ENCODE data around the gene EEFSEC.

The EEFSEC gene

DNA sequence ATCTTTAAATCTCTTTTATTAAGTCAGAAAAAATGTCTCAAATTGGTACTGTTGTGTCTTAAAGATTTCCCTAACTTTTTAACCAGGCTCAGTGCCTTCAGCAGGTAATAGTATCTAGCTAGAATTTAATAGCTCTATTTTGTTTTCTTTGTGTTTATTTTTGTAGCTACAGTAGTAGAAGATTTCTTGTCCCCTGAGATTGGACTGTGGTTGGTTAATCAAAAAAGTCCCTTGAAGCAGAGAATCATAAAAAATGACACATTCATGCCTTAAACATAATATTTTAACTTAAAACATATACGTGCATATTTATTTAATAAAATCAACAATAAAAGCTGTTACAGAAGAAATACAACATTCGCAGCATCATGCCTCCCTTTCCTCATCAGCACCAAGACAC is 102.8 kb downstream of the EEFSEC start:
- in situ Hi-C loops (cut with HindIII; ENCODE audit: low pct_ligation_motif_present, low pct_unique_long_range_greater_than_20kb, low sequenced_read_pairs): no loop called here
- DNase-seq: no peak

DNA sequence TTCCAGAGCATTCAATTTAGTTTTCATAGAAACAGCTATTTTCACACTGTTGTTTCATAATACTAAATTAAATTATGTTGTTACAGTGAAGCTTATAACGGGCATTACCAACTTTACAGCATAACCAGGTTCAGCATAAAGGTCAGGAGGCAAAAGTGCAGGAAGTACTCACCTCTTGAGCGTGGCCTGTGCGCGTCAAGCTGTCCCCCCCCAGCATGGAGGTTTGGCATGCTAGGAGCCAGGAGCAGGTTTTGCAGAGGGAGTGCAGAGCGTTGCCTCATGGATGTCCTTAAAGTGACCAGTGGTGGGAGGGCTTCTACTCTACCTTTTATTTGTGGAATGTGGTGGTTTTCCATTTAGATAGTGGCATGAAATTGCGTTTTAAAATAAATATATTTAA is 104.4 kb downstream of the EEFSEC start:
- in situ Hi-C loops (cut with HindIII; ENCODE audit: low pct_ligation_motif_present, low pct_unique_long_range_greater_than_20kb, low sequenced_read_pairs): no loop called here
- DNase-seq: no peak

DNA sequence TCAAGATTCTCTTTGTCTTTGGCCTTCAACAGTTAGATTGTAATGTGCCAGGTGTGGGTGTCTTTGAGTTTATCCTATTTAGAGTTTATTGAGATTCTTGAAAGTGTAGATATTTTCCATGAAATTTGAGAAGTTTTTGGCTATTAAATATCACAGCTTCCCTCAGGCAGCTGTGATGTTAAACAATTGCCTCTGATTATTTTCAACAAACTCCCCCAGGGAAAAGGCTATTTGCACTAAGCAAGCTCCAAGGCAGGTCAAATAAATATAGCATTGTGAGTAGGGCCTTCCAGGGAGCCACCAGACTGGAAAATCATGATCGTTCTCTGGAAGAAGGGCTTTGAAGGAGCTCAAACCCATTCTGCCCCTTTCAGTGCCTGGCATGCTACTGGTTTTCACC is 107.0 kb downstream of the EEFSEC start:
- in situ Hi-C loops (cut with HindIII; ENCODE audit: low pct_ligation_motif_present, low pct_unique_long_range_greater_than_20kb, low sequenced_read_pairs): no loop called here
- no peak for DNase-seq

DNA sequence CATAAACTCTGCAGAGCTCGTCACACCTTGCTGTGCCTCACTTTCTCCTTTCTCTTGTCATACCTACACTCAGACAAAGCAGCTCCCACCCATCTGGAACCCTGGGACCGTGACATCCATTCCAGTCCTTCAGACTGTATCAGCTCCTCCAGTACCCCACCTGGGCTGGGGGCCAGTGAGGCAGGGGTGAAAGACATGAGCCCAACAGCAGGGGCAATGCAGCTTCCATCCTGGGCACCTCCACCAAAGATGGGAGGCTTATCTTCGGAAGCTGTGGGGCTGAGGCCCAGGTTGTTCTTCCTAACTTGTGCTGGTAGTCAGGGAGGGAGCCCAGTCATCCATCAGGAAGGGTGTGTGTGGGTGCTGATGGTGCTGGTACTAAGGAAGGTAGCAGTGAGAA is 109.2 kb downstream of the EEFSEC start:
- no peak for DNase-seq
- in situ Hi-C loops (cut with HindIII; ENCODE audit: low pct_ligation_motif_present, low pct_unique_long_range_greater_than_20kb, low sequenced_read_pairs): no loop called here

DNA sequence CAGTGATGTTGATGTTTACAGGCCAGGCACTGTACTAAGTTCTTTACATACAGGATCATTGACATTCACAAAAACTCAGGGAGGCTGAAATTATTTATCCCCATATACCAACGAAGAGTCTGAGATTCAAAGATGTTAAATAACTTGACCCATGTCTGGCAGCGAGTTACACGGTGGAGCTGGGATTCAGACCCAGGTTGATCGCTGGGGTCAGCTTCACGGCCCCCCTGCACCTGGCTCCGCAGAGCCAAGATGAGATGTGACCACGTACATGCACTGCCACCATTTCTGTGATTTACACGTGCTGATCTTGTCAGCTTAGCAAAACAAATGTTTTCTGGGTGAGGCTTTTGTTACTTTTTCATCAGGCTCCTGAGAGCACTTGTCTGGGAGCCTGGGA is 109.8 kb downstream of the EEFSEC start:
- in situ Hi-C loops (cut with HindIII; ENCODE audit: low pct_ligation_motif_present, low pct_unique_long_range_greater_than_20kb, low sequenced_read_pairs): no loop called here
- DNase-seq: no peak

DNA sequence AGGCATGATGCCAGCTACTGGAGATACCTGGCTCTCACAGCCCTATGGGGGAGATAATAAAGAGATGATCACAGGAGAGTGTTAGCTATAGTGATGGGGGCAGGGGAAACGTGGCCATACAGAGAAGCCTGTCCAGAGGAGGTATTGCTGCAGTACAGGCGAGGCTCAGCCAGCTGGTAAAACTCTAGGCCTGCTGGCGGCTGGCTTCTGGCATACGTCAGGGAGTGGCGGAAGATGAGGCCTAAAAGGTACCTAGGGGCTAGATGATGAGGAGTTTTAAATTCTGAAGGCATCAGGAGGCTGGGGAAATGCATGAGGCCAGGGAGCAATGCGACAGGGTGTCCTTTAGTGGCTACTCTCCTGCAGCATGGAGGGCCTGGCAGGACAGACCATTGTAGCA is 110.7 kb downstream of the EEFSEC start:
- in situ Hi-C loops (cut with HindIII; ENCODE audit: low pct_ligation_motif_present, low pct_unique_long_range_greater_than_20kb, low sequenced_read_pairs): no loop called here
- no peak for DNase-seq

DNA sequence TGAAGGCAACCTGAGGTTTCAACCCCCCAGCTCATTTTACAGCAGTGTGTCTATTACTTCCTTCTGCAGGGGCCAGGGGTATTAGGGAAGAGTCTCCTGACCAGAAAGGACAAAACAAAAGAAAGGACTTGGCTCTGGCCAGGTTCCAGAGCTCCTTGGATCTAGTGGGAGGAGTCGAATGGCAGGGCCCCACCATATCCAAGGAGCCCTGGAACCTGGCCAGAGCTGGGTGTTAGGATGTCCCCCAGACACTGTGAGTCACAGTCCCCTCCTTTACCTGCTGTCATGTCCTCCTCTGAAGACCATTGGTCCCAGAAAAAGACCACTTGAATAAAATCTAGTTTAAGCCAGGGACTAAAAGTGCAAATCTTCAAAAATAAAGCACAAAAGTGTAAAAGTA is 113.2 kb downstream of the EEFSEC start:
- in situ Hi-C loops (cut with HindIII; ENCODE audit: low pct_ligation_motif_present, low pct_unique_long_range_greater_than_20kb, low sequenced_read_pairs): no loop called here
- no peak for DNase-seq

DNA sequence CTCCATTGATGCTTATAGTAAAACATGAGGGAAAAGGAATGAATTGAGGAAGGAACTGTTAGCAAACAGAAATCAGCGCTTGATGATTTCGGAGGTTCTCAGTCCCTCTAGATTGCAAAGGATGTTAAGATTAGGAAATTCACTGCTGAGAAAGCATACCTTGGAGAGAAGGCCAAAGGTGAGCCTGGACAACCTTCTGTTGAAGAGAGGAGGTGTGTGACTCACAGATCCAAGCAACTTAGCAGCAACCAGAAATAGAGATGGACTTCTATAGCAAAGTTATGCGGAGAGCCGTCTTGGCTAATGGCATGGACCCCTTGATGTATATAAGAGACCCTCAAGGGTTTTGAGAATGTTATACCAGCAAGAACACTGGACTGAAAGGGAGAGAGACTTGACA is 114.3 kb downstream of the EEFSEC start:
- in situ Hi-C loops (cut with HindIII; ENCODE audit: low pct_ligation_motif_present, low pct_unique_long_range_greater_than_20kb, low sequenced_read_pairs): no loop called here
- no peak for DNase-seq

DNA sequence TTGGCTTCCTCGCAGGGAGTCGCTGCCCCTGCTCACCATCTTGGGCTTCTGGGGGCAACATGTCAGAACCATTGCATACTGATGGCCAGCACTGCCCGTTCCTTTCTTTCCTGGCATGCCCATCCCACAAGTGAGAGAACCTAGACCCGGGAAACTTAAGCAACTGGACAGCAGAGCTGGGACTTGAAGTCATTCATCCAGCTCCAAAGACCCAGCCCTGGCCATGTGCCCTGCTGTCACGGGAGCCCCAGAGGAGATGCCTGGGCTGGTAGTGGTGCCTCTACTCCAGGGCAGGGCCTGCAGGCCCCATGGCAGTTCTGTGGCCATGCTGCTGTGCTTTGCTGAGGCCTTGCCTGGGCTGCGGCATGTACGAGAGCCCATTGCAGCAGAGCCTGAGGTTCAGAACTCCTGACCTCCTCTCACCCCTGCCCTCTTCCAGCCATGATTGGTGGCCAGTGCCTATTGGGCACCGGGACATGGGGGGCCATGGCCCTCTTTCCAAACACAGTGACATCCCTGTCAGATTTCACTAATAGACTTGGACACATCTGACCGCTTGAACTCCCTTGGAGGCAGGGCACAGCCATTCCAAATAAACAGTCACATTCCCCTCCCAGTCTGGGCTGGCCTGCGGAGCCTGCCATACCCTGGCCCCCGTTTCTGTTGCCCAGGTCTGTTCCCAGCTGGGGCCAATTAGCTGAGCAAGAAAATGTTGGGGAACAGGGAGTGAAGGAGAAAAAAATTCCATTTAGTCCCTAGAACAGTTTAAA is 115.9 kb downstream of the EEFSEC start:
- no peak for DNase-seq
- in situ Hi-C loops (cut with HindIII; ENCODE audit: low pct_ligation_motif_present, low pct_unique_long_range_greater_than_20kb, low sequenced_read_pairs): no loop called here

DNA sequence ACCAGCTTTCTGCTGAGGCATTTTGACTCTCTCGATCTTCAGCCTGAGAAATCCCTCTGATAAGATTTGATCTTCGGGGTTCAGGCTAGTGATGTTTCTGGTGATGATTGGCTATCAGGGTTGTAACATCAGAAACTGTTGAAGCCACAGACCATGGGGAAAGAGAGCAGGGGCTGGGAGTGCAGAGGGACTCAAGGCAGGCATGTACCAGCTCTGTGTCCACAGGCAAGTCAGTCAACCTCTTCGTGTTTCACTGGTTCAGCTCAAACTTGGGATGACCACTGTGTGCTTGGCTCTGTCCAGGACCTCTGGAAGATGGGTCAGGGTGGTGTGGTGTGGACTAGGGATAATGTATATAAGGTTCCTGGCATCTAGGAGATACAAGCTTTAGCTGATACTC is 116.5 kb downstream of the EEFSEC start:
- in situ Hi-C loops (cut with HindIII; ENCODE audit: low pct_ligation_motif_present, low pct_unique_long_range_greater_than_20kb, low sequenced_read_pairs): no loop called here
- DNase-seq: no peak

DNA sequence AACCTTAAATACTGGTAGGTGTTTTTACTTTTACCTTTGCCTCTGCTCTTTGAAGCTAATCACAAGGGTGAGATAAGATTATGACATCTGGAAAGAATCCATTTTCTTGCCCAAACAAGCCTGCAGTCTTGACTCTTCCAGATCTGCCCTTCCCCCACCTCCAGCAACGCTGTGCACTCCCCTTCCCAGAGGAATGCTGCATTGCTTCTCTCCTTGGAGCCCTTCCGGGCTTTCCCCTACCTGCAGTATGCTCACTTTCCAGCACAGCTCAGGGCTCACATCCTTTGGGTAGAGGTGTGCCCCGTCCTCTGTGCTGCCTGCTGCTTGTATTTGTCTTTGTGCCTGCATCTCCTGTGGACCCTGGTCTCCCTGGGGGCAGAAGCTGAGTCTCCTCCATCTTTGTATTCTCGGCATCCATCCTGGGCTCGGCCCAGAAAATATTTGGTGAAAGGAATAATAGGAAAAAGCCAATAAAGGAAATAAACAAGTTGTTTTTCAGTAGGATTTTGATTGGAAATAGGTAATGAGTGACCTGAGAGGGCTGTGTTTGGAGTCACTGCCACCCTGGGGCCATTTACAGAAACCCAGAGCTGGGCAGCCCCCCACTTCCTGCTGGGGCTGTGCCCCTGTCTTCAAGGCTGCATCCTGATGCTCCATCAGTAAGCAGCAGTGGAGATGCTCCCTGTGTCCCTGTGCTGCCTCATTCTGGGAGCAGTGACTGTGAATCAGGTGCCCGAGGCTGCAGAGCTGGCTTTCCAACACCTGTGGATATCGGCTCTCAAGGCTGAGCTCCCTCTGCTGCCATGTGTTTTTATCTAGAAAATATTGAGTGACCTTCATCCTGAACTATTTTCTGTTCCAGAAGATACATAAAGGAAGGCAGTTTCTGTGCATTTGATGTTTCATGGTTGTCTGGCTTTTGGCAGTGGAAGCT is 117.5 kb downstream of the EEFSEC start:
- in situ Hi-C loops (cut with HindIII; ENCODE audit: low pct_ligation_motif_present, low pct_unique_long_range_greater_than_20kb, low sequenced_read_pairs): no loop called here
- no peak for DNase-seq

DNA sequence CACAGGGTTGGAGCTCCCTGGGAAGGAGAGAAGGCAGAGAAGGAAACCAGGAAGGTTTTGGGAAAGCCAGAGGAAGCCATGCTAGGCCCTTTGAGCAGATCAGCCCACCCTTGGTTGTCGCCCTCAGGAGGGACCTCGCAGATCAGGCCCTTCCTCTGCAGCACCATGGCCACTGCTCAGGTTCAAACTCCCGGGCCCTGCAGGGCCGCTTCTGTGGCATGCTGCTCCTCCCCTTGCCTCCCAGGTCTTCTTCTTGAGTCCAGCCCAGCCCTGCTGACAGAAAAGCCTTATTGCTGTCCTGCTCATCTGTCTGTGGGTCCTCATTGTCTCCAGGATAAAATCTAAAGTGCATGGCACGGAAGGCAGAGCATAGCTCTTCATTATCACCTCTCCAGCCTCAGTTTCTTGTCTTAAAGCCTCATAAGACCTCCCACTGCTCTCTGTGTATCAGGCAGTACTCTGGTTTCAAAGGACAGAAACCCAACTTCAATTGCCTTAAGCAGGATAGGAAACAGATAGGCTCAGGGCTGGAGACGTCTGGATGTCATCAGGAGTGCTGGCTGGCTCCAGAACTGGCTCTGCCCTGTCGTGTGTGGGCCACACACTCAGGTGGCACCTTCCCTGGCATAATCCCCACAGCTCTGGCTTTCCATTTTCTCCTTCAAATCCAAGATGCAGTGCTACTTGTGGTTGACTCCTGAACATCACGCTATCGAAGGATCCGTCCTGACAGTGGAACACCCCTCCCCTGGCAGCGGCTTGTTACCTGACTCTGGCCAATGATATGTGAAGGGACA is 118.5 kb downstream of the EEFSEC start:
- in situ Hi-C loops (cut with HindIII; ENCODE audit: low pct_ligation_motif_present, low pct_unique_long_range_greater_than_20kb, low sequenced_read_pairs): no loop called here

DNA sequence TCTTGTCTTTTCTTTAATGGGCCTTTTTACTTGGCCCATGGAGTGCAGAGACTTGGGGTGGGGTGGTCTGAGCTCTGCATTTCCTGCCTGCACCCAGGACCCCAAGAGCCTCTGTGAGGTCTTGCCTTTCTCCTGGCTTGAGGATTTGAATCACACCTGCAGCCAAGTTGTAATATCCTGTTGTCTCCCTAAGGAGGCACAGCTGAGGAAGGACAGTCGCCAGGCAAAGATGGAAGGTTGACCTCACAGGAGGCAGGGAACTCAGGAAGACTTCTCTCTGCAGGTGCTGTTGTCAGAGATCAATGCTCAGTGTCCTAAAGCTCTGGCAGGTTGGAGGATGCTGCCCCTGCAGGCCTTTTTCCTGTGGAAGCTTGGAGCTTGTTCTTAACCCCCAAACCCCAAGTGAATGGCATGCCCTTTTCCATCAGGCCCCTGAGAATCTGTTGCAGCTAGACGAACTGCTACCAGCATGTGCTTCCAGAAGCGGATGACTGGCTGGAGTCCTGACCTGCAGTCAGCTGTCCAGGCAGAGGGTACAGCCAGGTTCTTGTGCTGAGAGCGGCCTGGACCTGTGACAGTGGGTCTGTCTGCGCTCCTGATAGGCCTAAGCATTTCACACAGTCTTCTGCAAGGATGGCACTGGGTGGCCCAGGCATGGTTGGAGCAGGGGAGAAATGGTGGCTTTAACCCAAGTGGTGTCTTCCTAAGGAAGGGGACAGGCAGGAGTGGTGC is 120.0 kb downstream of the EEFSEC start:
- in situ Hi-C loops (cut with HindIII; ENCODE audit: low pct_ligation_motif_present, low pct_unique_long_range_greater_than_20kb, low sequenced_read_pairs): no loop called here
- DNase-seq: no peak

More for the DNA sequence above, 118.5 kb downstream of the EEFSEC start:
- no peak for DNase-seq

DNA sequence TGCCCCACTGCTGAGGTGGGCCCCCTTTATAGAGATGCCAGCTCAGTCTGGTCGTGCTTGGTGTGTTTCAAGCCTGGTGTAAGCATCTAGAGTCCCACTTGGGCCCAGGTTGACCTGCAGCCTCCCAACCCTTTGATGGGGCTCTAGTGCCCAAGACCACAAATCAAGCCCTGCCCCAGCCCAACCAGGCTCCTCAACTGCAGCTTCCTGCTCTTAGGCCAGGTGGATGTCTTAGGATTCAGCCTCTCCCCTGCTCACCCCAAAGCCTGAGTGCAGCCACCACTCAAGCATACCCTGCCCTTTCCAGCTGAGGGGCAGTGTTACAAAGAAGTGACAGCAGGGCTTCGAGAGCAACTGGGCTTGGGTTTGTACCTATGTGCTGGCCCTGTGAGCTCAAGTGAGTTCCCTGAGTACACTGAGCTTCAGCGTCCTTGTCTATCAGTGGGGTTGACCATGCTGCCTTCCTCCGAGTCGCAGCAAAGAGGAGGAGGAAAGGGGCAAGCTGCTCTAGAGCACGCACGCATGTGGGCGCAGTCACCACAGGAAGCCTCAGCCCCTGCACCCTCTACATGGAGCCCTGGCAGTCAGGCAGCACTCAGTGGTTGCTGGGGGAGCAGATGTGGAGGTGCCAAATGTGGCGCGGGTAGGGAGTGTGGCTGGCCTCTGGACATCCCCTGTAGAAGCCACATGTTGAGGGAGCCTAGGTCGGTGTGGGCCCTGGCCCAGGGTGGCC is 120.7 kb downstream of the EEFSEC start:
- in situ Hi-C loops (cut with HindIII; ENCODE audit: low pct_ligation_motif_present, low pct_unique_long_range_greater_than_20kb, low sequenced_read_pairs): no loop called here
- DNase-seq: no peak

DNA sequence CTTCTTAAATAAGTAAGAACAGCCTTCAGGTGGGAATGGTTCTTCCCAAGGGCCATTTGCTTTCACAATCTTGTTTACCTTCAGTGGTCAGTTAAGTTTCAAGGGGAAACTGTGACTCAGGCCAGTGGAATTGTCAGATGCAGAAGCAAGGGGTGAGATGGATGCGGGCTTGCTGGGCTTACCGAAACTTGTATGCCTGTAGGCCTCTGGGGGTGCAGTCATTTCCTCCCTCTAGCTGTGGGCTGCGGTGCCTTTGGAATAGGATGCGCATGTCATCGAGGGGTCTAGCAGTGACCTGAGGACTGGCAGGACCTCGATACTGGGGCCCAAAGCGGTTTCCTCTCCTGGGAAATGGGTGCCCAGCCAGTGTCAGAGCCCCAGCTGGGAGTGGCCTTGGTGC is 121.6 kb downstream of the EEFSEC start:
- in situ Hi-C loops (cut with HindIII; ENCODE audit: low pct_ligation_motif_present, low pct_unique_long_range_greater_than_20kb, low sequenced_read_pairs): no loop called here
- DNase-seq: peak; percentile 56

DNA sequence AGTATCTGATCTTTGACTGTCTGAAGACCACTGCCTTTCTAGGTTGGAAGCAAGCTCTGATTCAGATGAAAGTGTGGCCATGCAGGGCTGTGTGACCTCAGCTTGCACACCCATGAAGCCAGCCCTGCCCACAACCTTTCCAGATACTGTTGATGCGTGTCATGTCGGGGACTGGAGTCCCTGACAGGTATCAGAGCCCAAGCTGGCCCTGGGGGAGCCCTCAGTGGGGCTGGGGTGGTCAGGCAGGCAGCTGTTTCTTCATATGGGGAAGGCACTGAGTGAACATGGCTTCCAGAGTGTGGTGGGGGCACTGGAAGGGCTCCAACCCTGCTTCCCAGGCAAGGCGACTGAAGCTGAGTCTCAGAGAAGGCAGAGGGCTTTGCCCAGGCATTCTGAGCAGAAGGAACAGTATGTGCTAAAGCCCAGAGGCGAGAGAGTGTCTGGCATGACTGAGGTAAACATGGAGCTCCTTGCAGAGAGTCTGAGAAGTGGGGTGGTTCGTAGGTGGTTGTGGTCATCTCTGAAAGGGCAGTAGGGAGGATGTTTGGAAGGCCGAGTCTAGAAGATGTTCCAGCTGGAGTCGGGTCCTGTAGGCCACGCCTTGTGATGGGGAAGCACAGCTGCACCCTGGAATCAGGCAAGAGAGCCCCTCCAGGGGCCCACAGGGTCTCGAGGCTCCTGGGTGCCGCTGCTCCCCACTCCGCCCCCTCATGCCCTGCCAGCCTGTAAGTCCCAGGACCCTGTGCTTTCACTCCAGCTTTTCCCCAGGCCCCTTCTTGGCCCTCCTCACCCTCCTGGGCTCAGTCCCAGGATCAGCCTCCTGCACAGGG is 122.2 kb downstream of the EEFSEC start:
- in situ Hi-C loops (cut with HindIII; ENCODE audit: low pct_ligation_motif_present, low pct_unique_long_range_greater_than_20kb, low sequenced_read_pairs): no loop called here
- DNase-seq: no peak

DNA sequence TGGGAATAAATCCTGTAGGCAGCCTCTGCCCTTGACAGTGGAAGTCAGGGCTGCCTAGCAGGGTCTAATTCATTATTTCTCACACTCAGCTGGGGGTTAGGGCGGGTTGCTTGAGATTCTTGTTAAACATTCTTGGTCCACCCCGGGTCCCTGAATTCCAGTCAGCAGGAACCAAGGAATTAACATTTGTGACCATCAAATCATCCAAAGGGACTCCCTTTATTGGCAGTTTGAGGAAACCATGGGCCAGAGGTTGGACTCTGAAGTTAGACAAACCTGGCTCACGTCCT is 122.8 kb downstream of the EEFSEC start:
- DNase-seq: no peak
- in situ Hi-C loops (cut with HindIII; ENCODE audit: low pct_ligation_motif_present, low pct_unique_long_range_greater_than_20kb, low sequenced_read_pairs): no loop called here

Data from ACHN (cell line).